ENCODE data around the gene HBZ. TPM values are rescaled to one million over a fixed set of nuclear protein-coding genes. Genes with fewer than 3 reads are reported as not detected.

Gene HBZ
- total and polyA plus RNA-seq, 9 of the 15 experiments (the other 6 are each of a cell fraction or from before 2014, with no cell fraction given): 58.0 to 610 (median 113) TPM

- TF ChIP-seq, protein P1, sequence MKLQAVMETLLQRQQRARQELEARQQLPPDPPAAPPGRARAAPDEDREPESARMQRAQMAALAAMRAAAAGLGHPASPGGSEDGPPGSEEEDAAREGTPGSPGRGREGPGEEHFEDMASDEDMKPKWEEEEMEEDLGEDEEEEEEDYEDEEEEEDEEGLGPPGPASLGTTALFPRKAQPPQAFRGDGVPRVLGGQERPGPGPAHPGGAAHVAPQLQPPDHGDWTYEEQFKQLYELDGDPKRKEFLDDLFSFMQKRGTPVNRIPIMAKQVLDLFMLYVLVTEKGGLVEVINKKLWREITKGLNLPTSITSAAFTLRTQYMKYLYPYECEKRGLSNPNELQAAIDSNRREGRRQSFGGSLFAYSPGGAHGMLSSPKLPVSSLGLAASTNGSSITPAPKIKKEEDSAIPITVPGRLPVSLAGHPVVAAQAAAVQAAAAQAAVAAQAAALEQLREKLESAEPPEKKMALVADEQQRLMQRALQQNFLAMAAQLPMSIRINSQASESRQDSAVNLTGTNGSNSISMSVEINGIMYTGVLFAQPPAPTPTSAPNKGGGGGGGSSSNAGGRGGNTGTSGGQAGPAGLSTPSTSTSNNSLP (IDR thresholded peaks at IDR 0.05; ENCODE audit: borderline replicate concordance, low read depth, low read length): no peak
- TF ChIP-seq EZH2 (IDR thresholded peaks at IDR 0.05; ENCODE audit: borderline replicate concordance, low read depth, low read length): no peak
- no peak for TF ChIP-seq NCOA2 (IDR thresholded peaks at IDR 0.05; ENCODE audit: partially characterized antibody in 2 of 2)
- peak in 1 of 2 experiments; percentile 26; a peak in 2 of 4 replicates for TF ChIP-seq FOXK2 (conservative IDR thresholded peaks at IDR 0.05 in 1 of 2, IDR thresholded peaks at IDR 0.05 in 1 of 2; ENCODE audit: low read depth in 2 of 2)
- TF ChIP-seq KDM1A (IDR thresholded peaks at IDR 0.05): peak; percentile 84 to 90
- TF ChIP-seq ATF1 (CRISPR knock-in tag; IDR thresholded peaks at IDR 0.05): no peak
- peak; percentile 88 for TF ChIP-seq ATF1 (tag; IDR thresholded peaks at IDR 0.05)
- TF ChIP-seq ZBTB17 (CRISPR knock-in tag; IDR thresholded peaks at IDR 0.05): 0 out of 2 replicates have a peak, but pooled peaks have one; percentile 57
- TF ChIP-seq DNMT1 (IDR thresholded peaks at IDR 0.05): no peak
- no peak for TF ChIP-seq ZKSCAN1 (IDR thresholded peaks at IDR 0.05; ENCODE audit: low read depth, low read length)
- TF ChIP-seq ZFX (CRISPR knock-in tag; IDR thresholded peaks at IDR 0.05): peak; percentile 27; the same call in 1 of the 2 replicates
- TF ChIP-seq ZEB2 (IDR thresholded peaks at IDR 0.05): 0 out of 2 replicates have a peak, but pooled peaks have one; percentile 12
- TF ChIP-seq CBFA2T3 (IDR thresholded peaks at IDR 0.05): peak; percentile 85
- TF ChIP-seq KLF13 (tag; IDR thresholded peaks at IDR 0.05; ENCODE audit: borderline replicate concordance, low read depth): peak; percentile 60
- TF ChIP-seq DMBX1 (CRISPR knock-in tag; IDR thresholded peaks at IDR 0.05; ENCODE audit: borderline replicate concordance): 0 out of 2 replicates have a peak, but pooled peaks have one; percentile 36
- TF ChIP-seq TARDBP (IDR thresholded peaks at IDR 0.05): no peak
- peak; percentile 37; the same call in 1 of the 2 replicates for TF ChIP-seq JUND (IDR thresholded peaks at IDR 0.05; ENCODE audit: borderline replicate concordance, low read depth, low read length)
- TF ChIP-seq JUND (tag; IDR thresholded peaks at IDR 0.05; ENCODE audit: borderline replicate concordance, low read depth, low read length): peak; percentile 74; the same call in 1 of the 3 replicates
- no peak for TF ChIP-seq BMI1 (IDR thresholded peaks at IDR 0.05; ENCODE audit: low read length)
- peak; percentile 80 for TF ChIP-seq ADNP (tag; IDR thresholded peaks at IDR 0.05)
- TF ChIP-seq NCOR1 (IDR thresholded peaks at IDR 0.05): peak; percentile 64
- TF ChIP-seq KLF6 (CRISPR knock-in tag; IDR thresholded peaks at IDR 0.05; ENCODE audit: borderline replicate concordance): no peak
- peak; percentile 48 for TF ChIP-seq GTF3C2 (IDR thresholded peaks at IDR 0.05; ENCODE audit: borderline replicate concordance, extremely low read depth, insufficient read length)
- peak; percentile 95 for TF ChIP-seq HDAC2 (IDR thresholded peaks at IDR 0.05)
- no peak; the same call in 1 of the 2 replicates for TF ChIP-seq PHF8 (IDR thresholded peaks at IDR 0.05; ENCODE audit: borderline replicate concordance, low read length)
- 0 out of 2 replicates have a peak, but pooled peaks have one; percentile 29 for TF ChIP-seq MTA3 (IDR thresholded peaks at IDR 0.05; ENCODE audit: borderline replicate concordance)
- no peak for TF ChIP-seq HMG20A (CRISPR knock-in tag; conservative IDR thresholded peaks at IDR 0.05)
- TF ChIP-seq PYGO2 (tag; IDR thresholded peaks at IDR 0.05): 0 out of 2 replicates have a peak, but pooled peaks have one; percentile 13
These were observed 7.6 kb upstream of the HBZ start (continued) for GRCh38 chr16:144797-145252.
